ENCODE results near the gene SARS1. TPM values are rescaled to one million over a fixed set of nuclear protein-coding genes. Genes with fewer than 3 reads are reported as not detected.

The SARS1 gene
- polyA plus RNA-seq, 1 of the 3 experiments (the other 2 are of a cell fraction) = 98.3 TPM

- 75% methylated on average over 4 of the region's 4 CpGs for WGBS (ENCODE audit: low lambda C conversion rate)
- Histone ChIP-seq H3K4me1 (ENCODE audit: control insufficient read depth in 1 of 2, insufficient read depth in 2 of 2, low read depth in 1 of 2, low read length in 1 of 2) (peaks cover 0 to 2% of the 10 kb centered on the region in 2 experiments; a peak in 1 of 4 replicates), H3K4me2 (no peak overlapping the region), H3K27ac (ENCODE audit: low read depth in 2 of 2, low read length in 1 of 2) (no peak overlapping the region), H3F3A (replicated peaks; ENCODE audit: insufficient read depth) (peaks cover 13% of the 10 kb centered on the region), H3K36me3 (replicated peaks in 1 of 2; ENCODE audit: control insufficient read depth in 1 of 2, insufficient read depth in 2 of 2, low read length in 1 of 2) (no peaks in the 10 kb centered on the region), H3K9ac (no peak overlapping the region), H3K9me2 (no peaks in the 10 kb centered on the region), H3K4me3 (ENCODE audit: low read depth in 2 of 2, low read length in 1 of 2) (no peak overlapping the region), H3K79me2 (ENCODE audit: insufficient read depth) (no peaks in the 10 kb centered on the region), H3K9me3 (no peaks in the 10 kb centered on the region), H2AFZ (ENCODE audit: low read depth) (no peak overlapping the region), H4K20me1 (ENCODE audit: insufficient read depth) (no peaks in the 10 kb centered on the region), H3K27me3 (ENCODE audit: insufficient read depth) (no peaks in the 10 kb centered on the region)
- CTCF ChIA-PET = interaction anchor here (1.1 to 1.4 kb wide), 2 partner anchors 9 to 15 kb away, joined by 3 read pairs; no protein-coding TSS in a partner anchor
- DNase-seq = no peak
- TF ChIP-seq TEAD4 (IDR thresholded peaks at IDR 0.05; ENCODE audit: borderline replicate concordance, insufficient read depth) (no peak), EZH2phosphoT487 (IDR thresholded peaks at IDR 0.05; ENCODE audit: borderline replicate concordance, low read depth) (no peak), NFIC (IDR thresholded peaks at IDR 0.05; ENCODE audit: borderline replicate concordance) (no peak), SMC3 (IDR thresholded peaks at IDR 0.05; ENCODE audit: low read depth, low read length) (no peak)
- POLR2A ChIA-PET = no interaction called here
Observed at GRCh38 chr1:109192433-109192832, 21.3 kb upstream of the SARS1 start.

- no peaks in the 10 kb centered on the region for H3K79me2 ChIP-seq (ENCODE audit: insufficient read depth)
- no peak overlapping the region for H3K4me2 ChIP-seq
- H4K20me1 ChIP-seq (ENCODE audit: insufficient read depth) = no peaks in the 10 kb centered on the region
- H3K36me3 ChIP-seq (replicated peaks in 1 of 2; ENCODE audit: control insufficient read depth in 1 of 2, insufficient read depth in 2 of 2, low read length in 1 of 2) = no peaks in the 10 kb centered on the region
- no peak overlapping the region for H2AFZ ChIP-seq (ENCODE audit: low read depth)
- peaks cover 5 to 10% of the 10 kb centered on the region in 2 experiments; a peak in 3 of 4 replicates for H3K4me1 ChIP-seq (ENCODE audit: control insufficient read depth in 1 of 2, insufficient read depth in 2 of 2, low read depth in 1 of 2, low read length in 1 of 2)
- ChIA-PET CTCF (interaction anchor here (0.5 to 1.5 kb wide), 4 partner anchors 13 to 70 kb away, joined by 3 to 4 read pairs (median 4); no protein-coding TSS in a partner anchor), POLR2A (no interaction called here)
- WGBS (ENCODE audit: low lambda C conversion rate) = 73% methylated on average over 14 of the region's 14 CpGs
- H3K9me2 ChIP-seq = no peaks in the 10 kb centered on the region
- H3K9ac ChIP-seq = no peak overlapping the region
- H3F3A ChIP-seq (replicated peaks; ENCODE audit: insufficient read depth) = peaks cover 27% of the 10 kb centered on the region
- H3K27ac ChIP-seq (ENCODE audit: low read depth in 2 of 2, low read length in 1 of 2) = no peak overlapping the region
- TF ChIP-seq POLR2AphosphoS5 (IDR thresholded peaks at IDR 0.05; ENCODE audit: low read depth, low read length) (no peak), NFIC (IDR thresholded peaks at IDR 0.05; ENCODE audit: borderline replicate concordance) (no peak), RAD21 (IDR thresholded peaks at IDR 0.05; ENCODE audit: low read length) (0 out of 2 replicates have a peak, but pooled peaks have one; percentile 10), FOXM1 (IDR thresholded peaks at IDR 0.05; ENCODE audit: low read depth) (no peak), CTCF (IDR thresholded peaks at IDR 0.05) (peak; percentile 55)
- peak overlapping the region in 1 of 2 experiments; percentile 43; a peak in 1 of 4 replicates for H3K4me3 ChIP-seq (ENCODE audit: low read depth in 2 of 2, low read length in 1 of 2)
- no peaks in the 10 kb centered on the region for H3K9me3 ChIP-seq
- H3K27me3 ChIP-seq (ENCODE audit: insufficient read depth) = no peaks in the 10 kb centered on the region
- DNase-seq = peak; percentile 38
Observed at GRCh38 chr1:109193653-109194590, 19.8 kb upstream of the SARS1 start.
